ENCODE results near the gene ARID5B.

Gene ARID5B

GRCh38 chr10:62109587-62110293 lies 208.2 kb downstream of the ARID5B start:
- no peak for DNase-seq

DNA sequence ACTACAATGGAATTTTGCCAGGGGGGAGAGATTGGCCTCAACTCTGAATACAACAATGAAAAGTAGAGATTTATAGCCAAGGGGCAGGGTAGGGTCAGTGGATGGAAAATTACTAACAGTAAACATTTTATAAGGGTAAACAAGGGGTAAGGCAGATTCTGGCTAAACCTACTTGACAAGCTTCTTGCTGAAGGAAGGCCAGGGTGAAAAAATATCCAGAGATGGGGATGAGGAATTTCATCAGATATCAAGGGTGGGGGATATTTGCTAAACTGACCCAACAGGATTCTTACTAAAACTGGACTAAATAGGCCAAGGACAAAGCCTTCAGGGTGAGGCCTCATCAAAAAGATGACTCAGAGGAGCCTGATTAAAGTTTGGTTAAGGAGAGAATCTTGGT lies 210.8 kb downstream of the ARID5B start:
- DNase-seq, result no peak

DNA sequence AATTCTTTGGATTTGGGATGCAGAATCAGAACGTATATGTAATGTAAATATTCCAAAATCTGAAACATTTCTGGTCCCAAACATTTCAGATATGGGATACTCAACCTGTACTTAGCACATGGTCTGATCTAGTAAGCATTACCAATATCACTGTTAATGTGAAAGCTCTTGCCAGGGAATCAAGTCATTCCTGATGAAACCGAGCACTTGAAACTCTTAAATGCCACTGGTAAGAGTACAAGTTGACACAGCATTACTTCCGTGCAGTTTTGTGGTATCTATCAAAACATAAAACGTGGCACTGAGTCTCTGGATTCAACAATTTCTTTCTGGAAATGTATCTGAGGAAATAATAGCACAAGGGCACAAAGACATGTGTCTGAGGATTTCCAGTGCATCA lies 211.5 kb downstream of the ARID5B start:
- DNase-seq, result no peak

DNA sequence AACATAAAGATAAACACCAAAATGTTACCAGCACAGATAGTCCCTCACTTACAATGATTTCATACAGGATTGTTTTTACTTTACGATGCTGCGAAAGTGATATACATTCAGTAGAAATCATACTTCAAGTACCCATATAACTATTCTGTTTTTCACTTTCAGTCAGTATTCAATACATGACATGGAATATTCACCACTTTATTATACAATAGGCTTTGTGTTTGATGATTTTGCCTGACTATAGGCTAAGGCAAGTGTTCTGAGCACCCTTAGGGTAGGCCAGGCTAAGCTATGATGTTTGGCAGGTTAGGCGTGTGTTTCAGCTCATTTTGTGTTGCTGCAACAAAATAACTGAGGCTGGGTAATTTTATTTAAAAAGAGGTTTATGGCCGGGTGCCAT lies 212.2 kb downstream of the ARID5B start:
- DNase-seq, result no peak

DNA sequence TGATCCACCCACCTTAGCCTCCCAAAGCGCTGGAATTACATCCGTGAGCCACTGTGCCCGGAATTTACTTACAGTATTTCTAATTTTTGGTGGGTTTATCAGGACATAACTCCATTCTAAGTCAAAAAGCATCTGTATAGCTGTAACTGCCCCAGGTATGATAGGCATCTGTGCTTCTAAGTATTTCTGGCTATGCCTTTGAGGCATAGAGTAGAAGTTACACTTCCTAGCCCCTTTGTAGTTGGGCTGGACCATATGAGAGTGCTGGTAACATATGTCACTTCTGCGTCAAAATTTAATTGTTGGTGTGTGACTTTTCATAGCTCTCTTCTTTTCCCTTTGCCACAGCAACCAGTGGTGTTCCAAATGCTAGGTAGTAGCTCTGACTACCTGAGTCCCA lies 213.8 kb downstream of the ARID5B start:
- no peak for DNase-seq

DNA sequence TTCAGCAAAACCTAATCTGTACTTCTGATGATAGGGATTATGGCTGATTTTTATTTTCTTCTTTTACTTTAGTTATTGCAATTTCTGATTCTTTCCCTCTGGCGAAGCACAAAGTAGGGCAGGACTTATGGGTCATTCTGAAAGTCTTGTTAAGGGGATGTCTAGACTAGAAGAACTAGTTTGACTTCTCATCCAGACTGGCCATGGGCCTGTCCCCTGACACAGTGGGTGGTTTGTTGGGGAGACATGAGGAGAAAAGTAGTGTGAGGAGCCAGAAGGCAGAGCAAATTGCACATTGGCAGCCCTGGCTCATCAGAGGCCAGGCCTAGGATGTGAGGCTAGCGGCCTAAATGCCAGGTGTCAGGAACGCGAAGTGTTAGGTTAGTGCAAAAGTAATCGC lies 214.3 kb downstream of the ARID5B start:
- DNase-seq, result no peak

GRCh38 chr10:62116896-62117295 lies 215.4 kb downstream of the ARID5B start:
- DNase-seq, result no peak

- no peak for DNase-seq
These were observed 219.7 kb downstream of the ARID5B start for GRCh38 chr10:62121187-62121530.

- DNase-seq, result no peak
These were observed 226.5 kb downstream of the ARID5B start for GRCh38 chr10:62127975-62128374.

DNA sequence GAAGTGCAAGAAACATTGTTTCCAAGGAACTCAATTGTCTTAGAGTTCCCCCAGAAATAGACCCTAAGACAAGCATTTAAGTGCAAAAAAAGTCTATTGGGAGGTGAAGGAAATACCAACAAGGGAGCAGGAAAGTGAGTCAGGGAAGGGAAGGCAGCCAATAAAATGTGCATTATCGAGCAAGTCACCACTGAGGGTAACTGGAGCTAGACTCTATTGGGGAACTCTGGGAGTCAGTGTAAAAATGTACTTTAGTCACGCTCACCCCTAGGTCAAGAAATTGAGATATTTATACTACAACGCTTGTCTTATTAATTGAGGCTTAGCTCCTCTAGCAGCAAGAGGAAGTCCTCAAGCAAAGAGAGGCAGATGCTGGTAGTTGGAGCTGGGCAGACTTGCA lies 229.4 kb downstream of the ARID5B start:
- DNase-seq, result no peak

- no peak for DNase-seq
These were observed 230.2 kb downstream of the ARID5B start for GRCh38 chr10:62131724-62132123.

GRCh38 chr10:62133618-62134017 lies 232.1 kb downstream of the ARID5B start:
- DNase-seq, result no peak

DNA sequence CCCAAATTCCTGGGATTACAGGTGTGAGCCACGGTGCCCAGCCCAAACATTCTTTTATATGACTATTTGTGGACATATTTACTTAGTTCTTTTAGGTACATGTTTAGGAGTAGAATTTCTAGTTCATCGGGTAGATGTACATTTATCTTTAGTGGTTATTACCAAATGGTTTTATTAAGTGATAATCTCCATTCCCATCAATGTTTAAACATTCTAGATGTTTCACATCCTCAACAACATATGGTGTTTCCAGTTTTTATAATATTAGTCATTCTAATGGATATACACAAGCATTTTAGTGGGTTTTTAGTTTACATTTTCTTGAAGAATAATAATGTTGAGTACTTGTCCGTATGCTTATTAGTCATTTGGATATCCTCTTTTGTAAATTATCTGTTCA lies 235.4 kb downstream of the ARID5B start:
- no peak for DNase-seq

All from NCI-H748 treated with DMSO at 0.1 percent for 48 hours (cell line).